AG10803 (cell line): ENCODE results near the gene C14orf93.

Experiments
- DNase-seq: peaks from one replicate; pipeline ENCODE4 v3.0.0; 2010; ENCODE audit warnings: low read depth
- H3K4me3 ChIP-seq: 2 replicates; pipeline ENCODE4 v1.5.1; 2011; ENCODE audit warnings: mild to moderate bottlenecking, low read length, control low read depth
- CTCF ChIP-seq: conservative IDR thresholded peaks from 2 replicates; pipeline ENCODE4 v1.5.1; 2011; ENCODE audit warnings: mild to moderate bottlenecking, low read length, control low read depth, inconsistent platforms

C14orf93 gene

GRCh38 chr14:23043754-23044153 is 33.8 kb upstream of the C14orf93 start:
- DNase-seq: no peak
- no peak for TF ChIP-seq CTCF
- no peak overlapping the region for H3K4me3 ChIP-seq

- no peak overlapping the region for H3K4me3 ChIP-seq
- TF ChIP-seq CTCF: no peak
- DNase-seq: no peak
Observed at GRCh38 chr14:23043145-23043544, 33.2 kb upstream of the C14orf93 start.

- no peak for TF ChIP-seq CTCF
- H3K4me3 ChIP-seq: no peak within 1 kb of the TSS
- DNase-seq: no peak
Observed at GRCh38 chr14:23042162-23042965, 32.4 kb upstream of the C14orf93 start, which contains the start of gene PSMB11. TSS of gene PSMB11 (plus strand) at chr14:23042212. CDS start at chr14:23042226, 14 bp downstream.

- H3K4me3 ChIP-seq: no peak overlapping the region
- no peak for TF ChIP-seq CTCF
- DNase-seq: no peak
Observed at GRCh38 chr14:23041729-23042128, 31.8 kb upstream of the C14orf93 start.

- no peak for DNase-seq
- no peak for TF ChIP-seq CTCF
- no peak overlapping the region for H3K4me3 ChIP-seq
Observed at GRCh38 chr14:23040100-23040499, 30.2 kb upstream of the C14orf93 start.

- DNase-seq: no peak
- H3K4me3 ChIP-seq: peak overlapping the region; percentile 91
- no peak for TF ChIP-seq CTCF
Observed at GRCh38 chr14:23035303-23036144, 25.6 kb upstream of the C14orf93 start.
